A549 (cell line): ENCODE results near the gene PRRT4. TPM values are rescaled to one million over a fixed set of nuclear protein-coding genes. Genes with fewer than 3 reads are reported as not detected.

Experiments
- ATAC-seq, 2 experiments: fragments of 200-7000 bp in 1 of 2; fragments of >200 bp in 1 of 2; cut with Nextera tagmentation in 1 of 2; cut with Tn5 transposase in 1 of 2; 3 replicates each; pipeline versions ENCODE4 v1.8.0 to v1.9.1; 2018 to 2020; ENCODE audit warnings: mild to moderate bottlenecking in 1 of 2, moderate library complexity in 1 of 2
- CTCF ChIA-PET: fragments of 300-600 bp; sonication (Branson Sonifier 250); formaldehyde crosslinking; extraction: SDS; loops from one replicate; lab custom pipeline; 2021; ENCODE audit warnings: antibody characterized with exemption, inconsistent platforms; lab: Yijun Ruan, JAX
- POLR2A ChIA-PET: fragments of 350-600 bp; formaldehyde crosslinking; extraction: SDS; loops from one replicate; lab custom pipeline; 2021; ENCODE audit warnings: antibody characterized with exemption, inconsistent platforms; lab: Yijun Ruan, JAX
- DNase-seq, 2 experiments: peaks; one replicate each; pipeline versions ENCODE4 v3.0.0 to v3.0.0-alpha.2; 2011 to 2016; ENCODE audit warnings: low read depth in 1 of 2, low spot score in 1 of 2
- FAIRE-seq: peaks from 2 replicates; lab custom pipeline; 2011; peaks lifted over from hg19 to GRCh38; lab: Jason Lieb, UNC
- H3K27ac ChIP-seq, 2 experiments: fragments of >200 bp; sonication (Bioruptor Twin); formaldehyde crosslinking; 3 replicates each; pipeline ENCODE4 v1.5.1; 2016 to 2017
- H3K4me1 ChIP-seq: fragments of >200 bp; sonication (Bioruptor Twin); formaldehyde crosslinking; 3 replicates; pipeline ENCODE4 v1.6.1; 2016
- H3K4me2 ChIP-seq: fragments of >200 bp; sonication (Bioruptor Twin); formaldehyde crosslinking; 3 replicates; pipeline ENCODE4 v1.6.1; 2016
- H3K4me3 ChIP-seq: fragments of >200 bp; sonication (Bioruptor Twin); formaldehyde crosslinking; 3 replicates; pipeline ENCODE4 v1.5.1; 2016
- H3K9me3 ChIP-seq: fragments of >200 bp; sonication (Bioruptor Twin); formaldehyde crosslinking; 3 replicates; pipeline ENCODE4 v1.6.1; 2016
- CBX2 ChIP-seq: fragments of 200-600 bp; sonication (generic); IDR thresholded peaks from 2 replicates; pipeline ENCODE4 v1.6.1; 2016; ENCODE audit warnings: low read depth, mild to moderate bottlenecking, borderline replicate concordance
- CBX8 ChIP-seq: fragments of 200-600 bp; sonication (generic); IDR thresholded peaks from 2 replicates; pipeline ENCODE4 v1.6.1; 2016
- CEBPB ChIP-seq, 2 experiments: fragments of >200 bp in 1 of 2; sonication (Bioruptor Twin) in 1 of 2; formaldehyde crosslinking in 1 of 2; IDR thresholded peaks; 2 replicates each; pipeline ENCODE4 v1.6.1; 2012 to 2016
- CHD4 ChIP-seq: fragments of 200-600 bp; sonication (generic); IDR thresholded peaks from 2 replicates; pipeline ENCODE4 v1.6.1; 2016; ENCODE audit warnings: antibody characterized with exemption, mild to moderate bottlenecking, borderline replicate concordance
- EHMT2 ChIP-seq: fragments of 200-600 bp; sonication (generic); IDR thresholded peaks from 2 replicates; pipeline ENCODE4 v1.6.1; 2016; ENCODE audit warnings: antibody characterized with exemption, low read depth, mild to moderate bottlenecking, moderate library complexity
- ELK1 ChIP-seq: fragments of 150-350 bp; IDR thresholded peaks from 2 replicates; pipeline ENCODE4 v1.6.1; 2014; ENCODE audit warnings: low read depth, mild to moderate bottlenecking, low read length
- FOSB ChIP-seq: fragments of 250-450 bp; sonication (Bioruptor Pico); IDR thresholded peaks from 2 replicates; pipeline ENCODE4 v1.5.0; 2020; ENCODE audit warnings: mild to moderate bottlenecking, moderate library complexity
- FOSL2 ChIP-seq, 2 experiments: fragments of 450-650 bp in 1 of 2; fragments of >200 bp in 1 of 2; sonication (Bioruptor Twin) in 1 of 2; formaldehyde crosslinking; IDR thresholded peaks; 2 replicates each; pipeline versions ENCODE4 v1.5.0 to v1.6.1; 2016 to 2020; ENCODE audit warnings: mild to moderate bottlenecking in 1 of 2, moderate library complexity in 1 of 2
- GATA3 ChIP-seq: IDR thresholded peaks from 2 replicates; pipeline ENCODE4 v1.6.1; 2012; ENCODE audit warnings: borderline replicate concordance
- HEYL ChIP-seq: fragments of 250-450 bp; sonication (Bioruptor Pico); IDR thresholded peaks from 2 replicates; pipeline ENCODE4 v1.8.0; 2021; ENCODE audit warnings: mild to moderate bottlenecking, moderate library complexity
- HMGXB4 ChIP-seq: fragments of 250-450 bp; sonication (Bioruptor Pico); IDR thresholded peaks from 2 replicates; pipeline ENCODE4 v1.5.0; 2021; ENCODE audit warnings: mild to moderate bottlenecking, moderate library complexity, borderline replicate concordance
- NFE2L2 ChIP-seq: fragments of 150-350 bp; conservative IDR thresholded peaks from 2 replicates; pipeline ENCODE4 v1.6.1; 2014; ENCODE audit warnings: low read length
- POLR2AphosphoS2 ChIP-seq: conservative IDR thresholded peaks from 2 replicates; pipeline ENCODE4 v1.6.1; 2012; ENCODE audit warnings: low read length, improper control_type of control experiment, inconsistent platforms
- RAD21 ChIP-seq, 2 experiments: fragments of >200 bp in 1 of 2; sonication (Bioruptor Twin) in 1 of 2; formaldehyde crosslinking in 1 of 2; IDR thresholded peaks in 1 of 2; conservative IDR thresholded peaks in 1 of 2; 2 replicates in 1 of 2; 3 replicates in 1 of 2; pipeline ENCODE4 v1.6.1; 2012 to 2018; ENCODE audit warnings: inconsistent platforms in 1 of 2
- TP53 ChIP-seq: fragments of 250-450 bp; sonication (Bioruptor Pico); IDR thresholded peaks from 2 replicates; pipeline ENCODE4 v1.5.0; 2021; ENCODE audit warnings: mild to moderate bottlenecking, moderate library complexity
- USF2 ChIP-seq: fragments of 450-650 bp; IDR thresholded peaks from 2 replicates; pipeline ENCODE4 v1.6.1; 2014; ENCODE audit warnings: antibody characterized with exemption
- ZFP36 ChIP-seq: fragments of 450-650 bp; IDR thresholded peaks from 2 replicates; pipeline ENCODE4 v1.6.1; 2014; ENCODE audit warnings: borderline replicate concordance; ENCODE audit not compliant: partially characterized antibody
- WGBS: methylation state at CpG from one replicate; pipeline ENCODE4 v1.1.6; 2017; ENCODE audit errors: missing lambda C conversion rate; 5-methylcytosine and 5-hydroxymethylcytosine counted together
- polyA plus RNA-seq, 4 experiments: library from polyadenylated mRNA; depleted of rRNA in 3 of 4; stranded (reverse); fragments of >200 nt; fragmentation: RNase III in 1 of 4; extraction: RNeasy Plus Mini Kit Qiagen cat#74134 plus additional on column Dnase treatment in 1 of 4; gene quantifications; 2 replicates in 3 of 4; 3 replicates in 1 of 4; pipeline ENCODE4 v1.2.3, GENCODE V29; 2011 to 2017
- TF ChIP-seq, protein P1 (sequence below): fragments of 250-450 bp; sonication (Bioruptor Pico); IDR thresholded peaks from 2 replicates; pipeline ENCODE4 v1.5.0; 2020; ENCODE audit warnings: low read depth, mild to moderate bottlenecking, moderate library complexity

The PRRT4 gene
- polyA plus RNA-seq, 2 of the 4 experiments (the other 2 are of a cell fraction): 0.15 to 0.18 TPM

- no peak overlapping the region for H3K4me2 ChIP-seq
- 85% methylated on average over 9 of the region's 9 CpGs for WGBS
- CTCF ChIA-PET: interaction anchor here (0.7 to 38.8 kb wide), 12 partner anchors 11 to 494 kb away, joined by 3 to 800 read pairs (median 10); partner anchors contain the start of genes IMPDH1, METTL2B, PRRT4 and RBM28
- DNase-seq (no peak), ATAC-seq (peak in 1 of 2 experiments; percentile 4; a peak in 3 of 6 replicates), FAIRE-seq (no peak)
- H3K27ac ChIP-seq: no peak overlapping the region
- POLR2A ChIA-PET: interaction anchor here (0.6 to 2.4 kb wide), 2 partner anchors 15 to 42 kb away, joined by 3 to 13 read pairs; no protein-coding TSS in a partner anchor
- no peak overlapping the region for H3K4me3 ChIP-seq
- no peaks in the 10 kb centered on the region for H3K9me3 ChIP-seq
- H3K4me1 ChIP-seq: no peaks in the 10 kb centered on the region
- TF ChIP-seq ZFP36 (no peak), FOSB (CRISPR knock-in tag) (no peak), CBX8 (no peak), RAD21 (conservative IDR thresholded peaks at IDR 0.05 in 1 of 2, IDR thresholded peaks at IDR 0.05 in 1 of 2) (no peak), HMGXB4 (no peak), ELK1 (no peak), HEYL (CRISPR knock-in tag) (no peak), TP53 (CRISPR knock-in tag) (no peak), EHMT2 (no peak), CEBPB (IDR thresholded peaks at IDR 0.05) (no peak), CHD4 (no peak), POLR2AphosphoS2 (no peak), CBX2 (no peak), NFE2L2 (no peak), USF2 (no peak), FOSL2 (IDR thresholded peaks at IDR 0.05) (no peak), FOSL2 (CRISPR knock-in tag; IDR thresholded peaks at IDR 0.05) (no peak)
These were observed 28.3 kb upstream of the PRRT4 start for GRCh38 chr7:128389618-128390329.

DNA sequence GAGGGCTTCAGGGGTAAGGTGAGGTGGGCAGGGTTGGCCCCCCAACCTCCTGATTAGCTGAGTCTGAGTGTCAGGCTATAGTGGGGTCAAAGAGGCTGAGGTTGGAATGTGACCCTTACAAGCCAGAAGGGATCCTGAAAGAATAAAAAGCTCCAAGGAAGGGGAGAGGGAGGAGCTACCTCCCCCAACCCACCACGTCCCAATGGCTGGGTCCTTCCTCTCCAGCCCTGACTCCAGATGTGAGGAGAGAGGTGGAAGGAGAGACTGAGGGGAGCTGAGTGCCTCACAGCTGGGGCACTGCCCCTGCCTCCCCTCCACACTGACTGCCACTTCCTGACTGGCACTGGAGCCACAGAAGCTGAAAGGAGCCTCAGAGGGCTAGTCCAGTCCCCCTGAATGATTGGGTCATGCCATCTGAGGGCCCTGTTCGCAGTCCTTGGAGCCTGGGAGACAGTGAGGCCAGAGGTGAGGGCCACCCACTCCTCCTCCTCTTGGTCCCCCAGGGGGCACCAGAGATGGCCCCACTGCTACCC lies 27.7 kb upstream of the PRRT4 start:
- no peak for DNase-seq
- no peak overlapping the region for H3K27ac ChIP-seq
- ChIA-PET POLR2A (interaction anchor here (0.6 to 2.4 kb wide), 2 partner anchors 16 to 42 kb away, joined by 3 to 13 read pairs; no protein-coding TSS in a partner anchor), CTCF (interaction anchor here (0.5 to 38.8 kb wide), 14 partner anchors 12 to 494 kb away, joined by 3 to 800 read pairs (median 4); partner anchors contain the start of genes IMPDH1, METTL2B, PRRT4 and RBM28)
- FAIRE-seq: no peak
- H3K9me3 ChIP-seq: no peaks in the 10 kb centered on the region
- no peak for TF ChIP-seq GATA3
- TF ChIP-seq, protein P1, sequence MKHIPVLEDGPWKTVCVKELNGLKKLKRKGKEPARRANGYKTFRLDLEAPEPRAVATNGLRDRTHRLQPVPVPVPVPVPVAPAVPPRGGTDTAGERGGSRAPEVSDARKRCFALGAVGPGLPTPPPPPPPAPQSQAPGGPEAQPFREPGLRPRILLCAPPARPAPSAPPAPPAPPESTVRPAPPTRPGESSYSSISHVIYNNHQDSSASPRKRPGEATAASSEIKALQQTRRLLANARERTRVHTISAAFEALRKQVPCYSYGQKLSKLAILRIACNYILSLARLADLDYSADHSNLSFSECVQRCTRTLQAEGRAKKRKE (CRISPR knock-in tag): no peak
- no peak for TF ChIP-seq CBX8
- H3K4me1 ChIP-seq: no peaks in the 10 kb centered on the region
- H3K4me3 ChIP-seq: no peak overlapping the region
- H3K4me2 ChIP-seq: no peak overlapping the region
- 25% methylated on average over 1 of the region's 2 CpGs for WGBS
- peak; percentile 15 to 18; a peak in 3 of 6 replicates for ATAC-seq
